SKM-1 treated with dmso at 0.1 percent for 144 hours (cell line): ENCODE data around the gene GABRD.

ENCODE experiments used
- DNase-seq: peaks from one replicate; lab custom pipeline; 2025; ENCODE audit not compliant: unreplicated experiment; lab: John Stamatoyannopoulos, UW

The GABRD gene

DNA sequence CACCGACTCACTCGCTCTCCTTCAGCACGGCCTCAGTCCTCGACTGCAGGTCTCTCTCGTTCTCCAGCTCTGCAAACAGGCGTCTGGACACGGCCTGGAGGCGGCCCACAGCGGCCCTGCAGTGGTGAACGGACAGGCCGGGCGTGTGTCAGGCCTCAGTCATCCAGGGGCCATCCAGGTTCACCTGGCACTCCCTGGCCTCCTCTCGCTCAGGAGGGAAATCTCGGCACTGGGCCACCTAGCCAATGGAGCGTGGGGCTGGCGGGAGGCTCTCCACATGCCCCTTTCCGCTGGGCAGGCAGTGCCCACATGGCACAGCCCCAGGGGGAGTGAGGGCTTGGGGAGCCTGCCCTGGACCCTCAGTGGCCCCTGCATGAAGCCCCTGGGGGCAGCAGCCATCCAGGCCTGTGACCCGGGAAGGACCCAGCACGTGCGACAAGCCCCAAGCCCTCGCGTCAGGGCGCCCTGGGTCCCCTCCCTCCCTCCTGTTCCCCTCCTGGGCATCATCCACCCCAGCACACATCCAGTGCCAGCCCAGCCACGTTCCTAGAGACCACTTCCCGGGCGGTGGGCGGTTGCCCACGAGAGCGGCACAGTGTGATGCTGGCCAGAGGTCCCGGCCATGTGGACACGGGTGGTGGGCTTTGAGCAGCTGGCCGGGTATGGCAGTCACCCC is 33.6 kb upstream of the GABRD start:
- DNase-seq = no peak

DNA sequence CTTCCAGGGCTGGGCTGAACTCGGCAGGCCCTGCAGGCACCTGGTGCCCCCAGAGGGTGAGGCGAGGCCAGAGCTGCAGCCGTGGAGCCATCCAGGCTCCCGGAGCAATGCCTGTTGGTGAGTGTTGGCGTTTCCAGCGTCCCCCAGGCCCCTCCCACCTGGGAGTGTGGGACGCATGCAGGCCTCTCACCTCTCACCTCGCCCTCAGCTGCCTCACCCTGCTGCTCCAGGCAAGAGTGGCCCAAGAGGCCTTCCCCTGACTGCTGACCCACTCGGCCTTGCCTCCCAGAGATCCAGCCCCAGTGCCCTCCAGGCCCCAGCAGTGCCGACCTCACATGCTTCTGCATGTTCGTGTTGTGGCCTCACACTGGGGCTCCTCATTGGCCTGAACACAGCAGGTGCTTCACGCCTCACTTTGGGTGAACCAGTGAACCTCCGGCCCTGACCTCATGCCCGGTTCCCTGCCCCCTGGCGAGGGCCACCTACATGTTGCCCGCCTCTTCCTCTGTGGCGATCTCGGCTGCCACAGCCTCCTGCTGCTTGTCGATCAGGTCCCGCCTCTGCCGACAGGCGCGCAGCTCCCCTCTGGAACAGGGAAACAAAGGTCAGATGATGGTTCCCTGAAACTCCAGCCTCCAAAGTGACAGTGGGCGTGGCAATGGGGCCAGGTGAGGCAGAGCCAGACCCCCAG is 32.5 kb upstream of the GABRD start:
- DNase-seq = no peak

DNA sequence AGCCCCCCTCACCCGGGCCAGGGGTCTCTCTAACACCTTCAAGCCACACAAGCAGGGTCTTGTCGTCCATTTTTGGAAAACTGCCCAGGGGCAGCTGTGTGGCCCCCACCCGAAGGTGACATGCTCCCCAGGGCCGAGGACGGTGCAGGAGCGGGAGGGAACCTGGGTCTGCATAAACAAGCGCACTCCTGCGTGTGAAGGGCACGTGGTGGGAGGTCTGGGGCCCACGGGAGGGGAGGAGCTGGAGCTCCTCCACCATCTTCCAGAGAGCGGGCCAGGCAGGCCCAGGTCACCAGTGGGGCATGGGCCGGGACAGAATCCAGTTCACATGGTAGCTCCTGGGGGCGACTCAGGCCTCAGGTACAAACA is 32.0 kb upstream of the GABRD start:
- no peak for DNase-seq

DNA sequence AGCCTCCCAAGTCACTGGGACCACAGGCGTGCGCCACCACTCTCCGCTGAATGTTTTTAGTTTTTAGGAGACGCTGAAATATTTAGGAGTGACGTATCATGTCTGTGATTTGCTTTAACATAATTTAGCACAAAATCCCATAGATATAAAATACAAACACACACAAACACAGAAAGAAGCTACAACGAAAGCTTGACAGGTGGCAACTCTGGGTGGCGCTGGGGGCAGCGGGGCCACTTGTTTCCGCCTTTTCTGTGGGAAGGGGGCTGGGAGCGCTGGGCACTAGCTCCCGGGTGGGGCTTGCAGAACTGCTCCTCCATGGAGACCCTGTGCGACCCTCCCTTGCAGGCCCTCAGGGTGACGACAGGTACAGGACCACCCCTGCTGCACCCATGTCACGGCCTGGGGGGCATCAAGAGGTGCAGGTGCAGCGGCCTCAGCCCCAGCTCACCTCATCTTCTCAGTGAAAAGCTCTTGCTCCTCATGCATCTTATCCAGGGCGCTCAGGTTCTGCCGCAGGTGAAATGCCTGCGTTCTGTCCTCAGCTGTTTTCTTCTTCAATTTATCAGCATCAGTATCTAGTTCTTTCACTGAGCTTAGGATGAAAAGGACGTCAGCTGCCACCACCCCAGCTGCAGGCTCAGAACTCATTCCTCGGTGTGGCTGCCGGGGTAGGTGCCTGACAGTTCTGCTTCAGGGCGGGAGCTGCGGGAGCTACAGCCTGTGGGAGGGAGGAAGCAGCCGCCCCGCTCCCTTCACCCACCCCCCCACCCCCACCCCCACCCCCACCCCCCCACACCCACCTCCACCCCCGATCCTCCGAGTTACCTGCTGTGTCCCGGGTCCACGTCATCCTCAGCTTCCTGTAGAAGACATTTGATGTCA is 30.8 kb upstream of the GABRD start:
- DNase-seq = no peak

DNA sequence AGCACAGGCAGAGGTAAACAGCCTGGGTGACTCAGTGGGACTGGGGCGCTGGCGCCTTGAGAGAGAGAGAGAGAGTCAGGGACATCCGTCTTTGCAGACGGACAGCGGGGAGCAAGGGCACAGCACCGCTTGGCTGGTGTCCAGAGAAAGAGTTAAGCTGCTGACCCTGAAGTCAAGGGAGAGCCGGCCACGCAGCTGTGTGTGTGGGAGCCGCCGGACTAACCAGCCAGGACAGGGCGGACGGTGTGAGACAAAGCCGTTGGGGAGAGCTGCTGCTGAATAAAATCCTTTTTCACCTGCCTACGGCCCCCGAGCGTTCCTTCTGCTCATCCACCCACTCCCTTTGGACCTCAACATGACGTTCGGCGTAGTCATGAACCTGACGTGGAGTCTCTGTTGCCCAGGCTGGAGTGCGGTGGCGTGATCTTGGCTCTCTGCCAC is 30.0 kb upstream of the GABRD start:
- DNase-seq = no peak

DNA sequence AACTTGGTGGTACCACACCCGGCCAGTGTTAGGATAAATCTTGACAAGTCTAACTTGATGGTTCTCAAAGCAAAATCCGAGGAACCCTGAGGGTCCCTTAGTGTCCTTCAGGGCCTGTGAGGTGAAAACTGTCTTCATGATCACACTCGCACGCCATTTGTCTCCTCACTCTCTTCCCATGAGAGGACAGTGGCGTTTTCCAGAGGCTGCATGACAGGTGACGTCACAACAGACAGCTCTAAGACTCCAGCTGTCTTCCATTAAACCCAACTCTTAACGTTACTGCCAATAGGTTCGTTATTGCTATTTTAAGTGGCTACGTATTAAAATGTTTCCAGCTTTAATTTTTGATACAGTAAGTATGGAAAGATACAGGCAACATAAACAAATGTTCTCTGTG is 29.4 kb upstream of the GABRD start:
- DNase-seq = no peak

DNA sequence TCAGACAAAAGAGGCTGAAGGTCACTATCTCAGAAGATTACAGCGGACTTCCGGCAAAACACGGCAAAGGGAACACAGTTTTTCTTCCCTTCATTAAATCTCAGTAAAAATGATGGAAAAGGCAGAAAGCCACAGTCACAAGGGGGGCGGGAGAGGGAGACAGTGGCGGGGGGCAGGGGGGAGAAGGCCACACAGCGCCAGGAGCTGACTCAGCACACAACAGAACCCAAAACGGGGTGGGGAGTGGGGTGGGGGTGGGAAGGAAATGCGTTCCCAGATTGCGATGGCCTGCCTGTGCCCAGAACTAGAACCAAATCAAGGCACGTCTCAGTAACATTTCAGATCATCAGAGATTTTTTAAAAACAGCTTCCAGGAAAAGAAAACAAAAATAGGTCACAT is 28.9 kb upstream of the GABRD start:
- DNase-seq = no peak

DNA sequence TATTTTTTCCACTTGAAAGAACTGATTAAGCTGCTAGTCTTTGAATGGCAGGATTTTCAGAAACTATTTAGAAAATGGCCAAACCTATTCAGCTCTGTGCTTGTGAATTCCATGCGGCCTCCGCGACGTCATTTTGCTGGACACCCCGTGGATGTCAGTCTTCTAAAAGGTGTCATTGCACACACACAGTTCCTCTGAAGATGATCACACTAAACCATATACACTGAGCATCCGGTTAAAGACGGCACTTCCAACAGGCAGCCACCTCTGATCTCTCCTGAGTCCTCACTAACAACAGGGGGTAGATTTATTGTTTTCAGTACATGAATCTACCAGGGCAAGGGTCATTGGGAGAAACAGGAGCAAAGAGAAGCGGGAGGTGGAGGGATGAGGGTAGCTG is 24.6 kb upstream of the GABRD start:
- DNase-seq = no peak

DNA sequence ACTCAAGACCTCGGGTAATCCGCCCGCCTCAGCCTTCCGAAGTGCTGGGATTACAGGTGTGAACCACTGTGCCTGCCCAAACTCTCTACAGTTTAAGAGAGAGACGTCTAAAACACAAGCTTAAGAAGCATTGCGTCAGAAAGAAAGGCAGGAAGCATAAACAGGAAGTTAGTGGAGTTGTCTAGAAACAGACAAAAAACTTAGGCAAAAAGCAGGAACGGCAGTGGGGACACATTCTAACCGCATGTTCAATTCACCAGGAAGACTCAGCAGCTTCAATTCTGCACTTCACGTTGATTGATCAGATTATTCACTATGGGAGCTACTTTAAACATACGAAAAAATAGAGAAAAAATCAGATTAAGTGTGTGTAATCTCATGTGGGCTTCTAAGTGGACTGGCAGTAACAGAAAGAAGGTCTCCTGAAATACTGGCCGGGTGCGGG is 22.9 kb upstream of the GABRD start:
- peak; percentile 91 for DNase-seq

DNA sequence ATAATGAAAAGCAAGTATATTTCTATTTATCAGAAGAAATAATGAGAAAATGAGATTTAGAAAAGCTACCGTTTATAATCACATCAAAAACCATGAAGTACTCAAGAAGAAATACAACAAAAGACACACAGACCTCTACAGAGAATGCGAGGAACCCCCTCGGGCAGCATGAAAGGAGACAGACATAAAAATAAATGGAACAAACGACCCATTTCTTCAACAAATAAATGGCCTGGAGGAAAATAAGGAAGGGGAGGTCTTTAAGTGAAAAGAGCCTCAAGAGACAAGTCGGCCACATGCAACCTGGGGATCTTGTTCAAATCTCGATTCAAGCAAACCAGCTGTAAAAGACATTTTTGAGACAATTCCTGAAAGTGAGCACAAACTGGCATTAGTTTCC is 21.6 kb upstream of the GABRD start:
- DNase-seq = no peak

DNA sequence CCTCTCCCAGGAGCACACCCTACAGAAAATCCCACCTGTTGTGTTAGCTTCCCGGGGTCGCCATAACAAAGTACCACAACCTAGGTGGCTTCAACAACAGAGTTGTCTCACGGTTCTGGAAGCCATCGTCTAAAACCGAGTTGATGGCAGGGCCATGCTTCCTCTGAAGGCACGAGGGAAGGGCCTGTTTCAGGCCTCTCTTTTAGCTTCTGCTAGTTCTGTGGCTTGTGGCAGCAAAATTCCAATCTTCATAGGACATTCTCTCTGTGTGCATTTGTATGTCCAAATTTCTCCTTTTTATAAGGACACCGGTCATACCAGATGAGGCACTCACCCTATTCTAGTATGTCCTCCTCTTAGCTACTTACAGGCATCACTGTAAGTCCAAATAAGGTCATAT is 18.7 kb upstream of the GABRD start:
- no peak for DNase-seq

DNA sequence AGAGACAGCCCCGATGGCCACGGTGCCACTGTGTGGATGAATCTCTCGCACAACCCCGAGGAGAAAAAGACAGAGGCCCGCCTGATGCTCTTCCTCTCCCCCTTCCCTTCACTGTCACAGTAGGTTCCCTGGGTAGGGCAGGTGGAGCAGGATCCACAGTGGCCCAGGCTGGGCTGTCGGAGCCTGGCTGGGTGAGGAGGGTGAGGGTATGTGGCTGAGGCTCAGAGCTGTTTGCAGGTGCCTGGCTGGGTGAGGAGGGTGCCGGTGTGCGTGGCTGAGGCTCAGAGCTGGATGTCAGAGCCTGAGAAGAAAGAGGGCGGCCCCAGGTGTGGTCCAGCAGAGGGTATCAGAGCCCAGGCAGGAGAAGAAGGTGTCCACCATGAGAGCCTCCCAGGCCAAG is 18.3 kb upstream of the GABRD start:
- DNase-seq = no peak

DNA sequence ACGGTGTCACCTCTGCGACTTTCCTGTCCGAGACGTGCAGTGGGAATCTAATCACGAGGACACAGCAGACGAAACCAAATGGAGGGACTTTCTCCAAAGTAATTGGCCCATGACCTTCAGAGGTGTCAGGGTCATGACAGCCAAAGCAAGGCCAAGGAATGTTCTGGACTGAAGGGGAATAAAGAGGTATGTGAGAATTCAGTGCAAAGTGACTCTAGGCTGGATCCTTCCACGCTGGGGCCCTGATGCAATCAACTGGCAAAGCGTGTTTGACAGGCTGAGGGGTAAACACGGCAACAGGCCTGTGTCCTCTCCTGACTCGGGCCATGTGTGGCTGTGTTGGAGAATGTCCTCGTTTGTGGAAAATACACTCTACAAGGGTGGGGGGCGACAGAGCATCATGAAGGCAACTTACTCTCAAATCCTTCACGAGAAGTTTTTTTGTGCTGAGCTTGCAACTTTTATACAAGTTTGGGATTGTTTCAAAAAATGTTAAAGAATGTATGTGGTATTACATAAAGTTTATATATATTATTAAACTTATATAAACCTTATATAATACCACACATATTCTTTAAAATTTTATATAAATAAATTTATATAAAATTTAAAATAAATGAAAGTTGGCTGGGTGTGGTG is 17.3 kb upstream of the GABRD start:
- no peak for DNase-seq

DNA sequence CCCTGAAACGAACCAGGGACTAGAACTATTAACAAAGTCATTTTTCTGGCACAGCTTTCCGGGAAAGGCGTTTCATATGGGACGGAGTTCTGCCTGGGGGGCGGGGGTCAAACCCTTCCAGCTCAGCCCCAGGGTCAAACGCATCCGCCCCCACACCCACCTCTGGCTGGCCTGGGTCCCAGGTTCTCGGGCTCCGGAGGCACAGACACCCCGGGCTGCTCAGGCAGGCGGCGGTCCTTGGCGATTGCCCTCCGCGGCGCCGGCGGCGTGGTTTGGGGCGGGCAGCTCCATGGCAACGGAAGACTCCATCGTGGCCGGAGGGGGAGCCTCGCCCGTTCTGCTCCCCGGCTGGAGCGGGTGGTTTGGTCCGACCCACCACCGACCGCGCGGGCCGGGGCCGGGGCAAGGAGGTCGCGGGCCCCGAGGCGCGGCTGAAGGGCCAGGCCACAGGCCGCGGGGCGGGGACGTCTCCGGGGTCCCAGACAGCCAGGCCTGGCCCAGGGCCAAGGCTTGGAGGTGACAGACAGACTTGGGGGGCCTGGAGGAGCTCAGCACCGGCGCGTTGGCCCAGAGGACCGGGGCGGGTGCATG is 15.5 kb upstream of the GABRD start, which contains the start of gene CFAP74:
TSS of gene CFAP74 (minus strand) at position 246 of the 591 bp plus-strand sequence. CDS start 12,830 bp downstream, outside the sequence.
- DNase-seq = no peak

DNA sequence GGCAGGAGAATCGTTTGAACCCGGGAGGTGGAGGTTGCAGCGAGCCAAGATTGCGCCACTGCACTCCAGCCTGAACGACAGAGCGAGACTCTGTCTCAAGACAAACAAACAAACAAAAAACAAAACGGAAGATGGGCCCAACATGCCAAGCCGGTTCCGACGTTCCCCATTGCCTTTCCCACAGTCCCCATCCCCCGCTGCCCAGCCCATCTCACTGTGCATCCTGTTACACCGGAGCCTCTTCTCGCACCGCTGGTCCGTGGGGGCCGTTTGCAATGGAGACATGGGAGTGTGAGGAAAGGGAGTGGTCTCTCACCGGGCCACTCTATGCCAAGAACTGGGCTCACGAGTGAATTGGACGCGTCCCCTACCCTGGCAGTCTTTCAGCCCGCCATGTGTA is 14.3 kb upstream of the GABRD start:
- no peak for DNase-seq

DNA sequence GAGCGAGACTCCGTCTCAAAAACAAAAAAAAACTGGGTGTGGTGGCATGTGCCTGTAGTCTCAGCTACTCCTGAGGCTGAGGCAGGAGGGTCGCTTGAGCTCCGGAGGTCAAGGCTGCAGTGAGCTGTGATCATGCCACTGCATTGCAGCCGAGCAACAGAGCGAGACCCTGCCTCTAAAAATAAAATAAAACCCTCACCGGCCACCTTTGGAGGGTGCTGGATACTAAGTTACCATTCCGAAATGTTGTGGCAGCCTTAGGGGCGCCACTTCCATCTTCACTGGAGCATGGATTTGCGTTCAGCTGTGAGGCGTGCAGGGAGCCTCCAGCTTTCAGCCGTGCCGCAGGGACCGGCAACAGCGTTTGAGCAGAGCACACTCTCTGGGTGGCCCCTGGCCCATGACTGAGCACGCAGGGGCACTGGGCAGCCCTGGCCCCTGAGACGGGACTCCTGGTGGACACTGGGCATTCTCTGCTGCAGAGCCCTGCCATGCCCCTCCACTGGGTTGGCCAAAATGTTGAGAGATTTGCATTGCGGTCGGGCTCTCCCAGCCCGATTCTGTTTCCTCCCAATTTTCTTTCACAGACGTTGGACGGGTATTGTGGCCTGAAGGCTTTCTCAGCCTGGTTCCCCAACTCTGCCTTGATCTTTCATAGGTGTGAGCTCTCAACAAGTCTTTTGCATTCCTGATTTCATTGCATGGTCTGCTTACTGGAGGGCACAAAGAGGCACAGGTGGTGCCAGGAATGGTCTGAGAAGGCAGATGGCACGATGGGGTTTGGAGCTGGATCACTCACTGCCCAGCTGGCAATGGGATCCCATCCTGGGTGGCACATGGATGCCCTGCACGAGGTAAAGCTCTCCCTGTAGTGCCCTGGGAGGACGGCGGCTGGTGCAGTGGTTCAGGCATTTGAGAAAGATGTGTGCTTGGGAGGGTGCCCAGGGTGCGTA is 9.8 kb upstream of the GABRD start:
- no peak for DNase-seq

DNA sequence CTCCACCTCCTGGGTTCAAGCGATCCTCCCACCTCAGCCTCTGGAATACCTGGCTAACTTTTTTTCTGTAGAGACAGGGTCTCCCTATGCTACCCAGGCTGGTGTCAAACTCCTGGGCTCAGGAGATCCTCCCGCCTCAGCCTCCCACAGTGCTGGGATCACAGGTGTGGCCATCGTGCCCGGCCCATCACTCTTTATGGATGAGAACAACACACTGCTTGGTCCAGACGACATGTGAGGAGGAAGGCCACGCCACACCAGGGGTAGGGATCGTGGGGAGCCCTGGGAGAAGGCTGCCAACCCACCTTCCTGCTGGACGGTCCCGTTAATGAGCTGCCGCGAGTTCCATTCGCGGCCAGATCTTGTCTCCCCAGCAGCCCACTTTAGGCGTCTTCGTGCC is 5.0 kb upstream of the GABRD start:
- DNase-seq = no peak

DNA sequence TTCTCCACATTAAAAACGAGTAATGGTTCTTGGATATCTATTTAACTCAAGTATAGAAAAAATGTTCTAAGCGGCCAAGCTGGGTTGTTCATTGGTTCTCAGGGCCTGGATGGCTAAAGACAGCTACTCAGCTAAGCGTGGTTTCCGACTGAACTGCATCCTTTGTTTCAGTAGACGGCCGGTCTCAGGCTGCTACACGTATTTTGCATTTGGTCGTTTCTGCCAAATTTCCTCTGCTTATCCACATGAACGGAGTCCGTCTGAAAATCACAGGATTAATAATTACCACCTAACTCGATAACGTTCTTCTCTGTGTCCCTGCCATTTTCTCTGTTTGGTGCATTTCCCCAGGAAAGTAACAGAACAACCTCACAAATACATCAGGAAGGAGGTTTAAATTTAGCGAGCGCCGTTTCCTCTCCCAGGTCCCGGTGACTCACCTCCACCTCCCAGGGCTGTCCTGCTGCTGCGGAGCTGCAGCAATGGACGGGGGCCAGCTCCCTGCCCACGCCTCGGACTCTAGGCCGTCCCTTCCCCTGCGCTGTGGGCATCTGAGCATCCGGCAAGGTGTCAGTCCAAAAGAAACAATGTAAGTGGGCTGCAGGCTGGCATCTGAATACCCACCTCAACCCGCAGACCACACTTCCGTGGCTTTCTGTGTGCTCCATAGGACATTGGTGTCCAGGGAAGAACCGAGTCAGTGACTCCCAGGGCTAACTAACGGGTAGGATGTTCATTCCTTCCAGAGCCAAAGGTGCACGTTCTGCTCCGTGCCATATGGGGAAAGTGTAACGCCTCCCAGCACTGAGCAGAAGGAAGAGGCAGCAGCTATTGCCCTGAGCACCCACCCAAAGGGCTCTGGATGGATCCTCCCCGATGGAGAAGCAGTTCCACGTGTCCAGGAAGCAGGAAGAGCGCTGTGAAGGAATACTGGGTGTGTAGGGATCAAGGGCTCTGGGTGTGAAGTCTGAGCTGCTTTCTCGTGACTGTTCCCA is 4.1 kb upstream of the GABRD start:
- DNase-seq = no peak

DNA sequence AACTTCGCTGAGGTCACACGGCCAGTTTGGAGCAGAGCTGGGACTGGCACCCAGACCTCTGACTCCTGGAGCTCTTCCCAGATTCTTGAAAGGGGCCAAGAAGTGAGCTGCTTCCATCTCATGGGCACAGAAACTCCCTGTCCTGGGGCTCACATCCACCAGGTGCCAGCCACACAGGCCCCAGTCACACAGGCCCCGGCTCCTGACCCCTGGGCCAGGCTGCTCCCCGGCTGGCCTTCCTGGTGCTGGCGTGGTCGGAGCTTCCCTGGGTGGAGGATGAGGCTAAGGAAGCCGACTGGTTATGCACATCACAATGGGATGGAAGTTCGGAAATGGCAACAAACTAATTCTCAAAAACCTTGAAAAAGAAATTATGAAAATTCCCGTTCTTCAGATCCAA is 3.0 kb upstream of the GABRD start:
- no peak for DNase-seq
